Lower leg skin (tissue), 4 donors: Measurements from ENCODE around the gene SAPCD2. TPM values are rescaled to one million over a fixed set of nuclear protein-coding genes. Genes with fewer than 3 reads are reported as not detected.
"Not testable (repeated sequence)": the region's sequence is repeated elsewhere in the genome, so short reads cannot be mapped to it uniquely, and the experiment has no call there.

Experiments used
- DNase-seq, 2 donors: peaks; one replicate each; pipeline ENCODE4 v3.0.0-alpha.2; 2019; ENCODE audit warnings: low spot score in 2 of 2
- H3K4me3 ChIP-seq: fragments of 200-600 bp; sonication (generic); 2 replicates; pipeline ENCODE4 v1.5.1; 2017; ENCODE audit warnings: mild to moderate bottlenecking, low read depth; ENCODE audit not compliant: poor library complexity, severe bottlenecking
- CTCF ChIP-seq, 3 donors: fragments of 450-650 bp; IDR thresholded peaks; one replicate each; pipeline ENCODE4 v1.5.1; 2016; ENCODE audit warnings: antibody characterized with exemption in 3 of 3, mild to moderate bottlenecking in 3 of 3, moderate library complexity in 2 of 3
- POLR2A ChIP-seq, 2 donors: fragments of 450-650 bp; IDR thresholded peaks; one replicate each; pipeline ENCODE4 v1.6.1; 2016 to 2017; ENCODE audit warnings: antibody characterized with exemption in 2 of 2, mild to moderate bottlenecking in 1 of 2, moderate library complexity in 1 of 2
- WGBS, 2 donors: methylation state at CpG; one replicate each; pipeline ENCODE4 v1.1.5; 2018; 5-methylcytosine and 5-hydroxymethylcytosine counted together
- intact Hi-C: fragments of 100-400 bp; cut with DNase I; formaldehyde crosslinking; loops from one replicate; pipeline ENCODE4 v1.15.0; 2023; ENCODE audit warnings: low total_unique reads
- total RNA-seq, 4 donors: library from RNA; depleted of rRNA; stranded (reverse); fragments of >200 nt; gene quantifications; one replicate each; pipeline ENCODE4 v1.1.0, GENCODE V29; 2016

The SAPCD2 gene
- total RNA-seq, 4 donors from 2014 or later: 5.7 to 25.6 (median 13.7) TPM

GRCh38 chr9:137037483-137037882, 32.9 kb downstream of the SAPCD2 start:
- 83 to 87% methylated on average over 10 of the region's 10 CpGs for WGBS, 2 donors
- H3K4me3 ChIP-seq: no peak overlapping the region
- no peak for DNase-seq
- intact Hi-C loops: no loop called here
- no peak for TF ChIP-seq POLR2A (IDR thresholded peaks at IDR 0.05)
- no peak for TF ChIP-seq CTCF (IDR thresholded peaks at IDR 0.05)

GRCh38 chr9:137037035-137037434, 33.3 kb downstream of the SAPCD2 start:
- intact Hi-C loops: no loop called here

GRCh38 chr9:137035937-137036336, 34.4 kb downstream of the SAPCD2 start:
- no peak overlapping the region for H3K4me3 ChIP-seq
- DNase-seq: no peak
- intact Hi-C loops: no loop called here
- WGBS, 2 donors: 67 to 76% methylated on average over 8 of the region's 8 CpGs
- no peak for TF ChIP-seq CTCF (IDR thresholded peaks at IDR 0.05)
- no peak for TF ChIP-seq POLR2A (IDR thresholded peaks at IDR 0.05)

More at GRCh38 chr9:137037035-137037434, 33.3 kb downstream of the SAPCD2 start:
- 62 to 70% methylated on average over 2 to 12 of the region's 13 CpGs for whole genome bisulfite sequencing, 2 donors
- DNase-seq: no peak
- TF ChIP-seq POLR2A (IDR thresholded peaks at IDR 0.05) (no peak), CTCF (IDR thresholded peaks at IDR 0.05) (no peak)
- H3K4me3 ChIP-seq: no peak overlapping the region

- WGBS, 2 donors: 14 to 25% methylated on average over 4 to 7 of the region's 9 CpGs
- TF ChIP-seq POLR2A (IDR thresholded peaks at IDR 0.05): no peak
- intact Hi-C loops: no loop called here
- H3K4me3 ChIP-seq: no peak overlapping the region
- no peak for DNase-seq
Measured at GRCh38 chr9:137035507-137035834, 34.9 kb downstream of the SAPCD2 start.

- WGBS, 2 donors: 11 to 19% methylated on average over 16 to 19 of the region's 24 CpGs
- no peak overlapping the region for H3K4me3 ChIP-seq
- DNase-seq: peak; percentile 68 to 96
- intact Hi-C loops: loop anchor here (5.0 kb wide), 1 partner anchor 253 kb away; no protein-coding TSS in a partner anchor
- peak in 1 of 3 donors; percentile 79 for TF ChIP-seq CTCF (IDR thresholded peaks at IDR 0.05)
- no peak for TF ChIP-seq POLR2A (IDR thresholded peaks at IDR 0.05)
Measured at GRCh38 chr9:137034709-137035506, 35.4 kb downstream of the SAPCD2 start.

- no peak for DNase-seq
- WGBS, 2 donors: 20 to 33% methylated on average over 12 of the region's 15 CpGs
- intact Hi-C loops: loop anchor here (5.0 kb wide), 1 partner anchor 252 kb away; no protein-coding TSS in a partner anchor
- TF ChIP-seq CTCF (IDR thresholded peaks at IDR 0.05): no peak
- TF ChIP-seq POLR2A (IDR thresholded peaks at IDR 0.05): no peak
- H3K4me3 ChIP-seq: no peak overlapping the region
Measured at GRCh38 chr9:137034039-137034708, 36.2 kb downstream of the SAPCD2 start.

- intact Hi-C loops: loop anchor here (5.0 kb wide), 1 partner anchor 251 kb away; no protein-coding TSS in a partner anchor
- not testable (repeated sequence) for H3K4me3 ChIP-seq, DNase-seq
- 87 to 90% methylated on average over 5 of the region's 5 CpGs for WGBS, 2 donors
Measured at GRCh38 chr9:137033481-137033880, 36.9 kb downstream of the SAPCD2 start.
